Measurements from ENCODE around the gene ANKDD1A.

Gene ANKDD1A

GRCh38 chr15:64925335-64926330, 13.9 kb downstream of the ANKDD1A start:
- DNase-seq (ENCODE audit: low read depth, low spot score): no peak
- H3K36me3 ChIP-seq (ENCODE audit: insufficient read depth, insufficient read length, low read length): no peaks in the 10 kb centered on the region
- TF ChIP-seq SUZ12 (IDR thresholded peaks at IDR 0.05; ENCODE audit: extremely low read depth, insufficient read depth, insufficient read length): no peak
- TF ChIP-seq YY1 (IDR thresholded peaks at IDR 0.05; ENCODE audit: insufficient read depth, insufficient read length): no peak
- no peak for TF ChIP-seq ZNF274 (IDR thresholded peaks at IDR 0.05; ENCODE audit: low read depth, low read length)
- peaks cover 1% of the 10 kb centered on the region for H3K4me1 ChIP-seq (ENCODE audit: insufficient read depth, insufficient read length)
- H3K9me3 ChIP-seq (ENCODE audit: insufficient read depth, low read length): peaks cover 13% of the 10 kb centered on the region
- no peak overlapping the region for H3K9ac ChIP-seq (ENCODE audit: insufficient read length, low read depth)
- H3K4me3 ChIP-seq (ENCODE audit: insufficient read length, low read depth): no peak overlapping the region
- no peaks in the 10 kb centered on the region for H3K27me3 ChIP-seq (ENCODE audit: insufficient read depth, insufficient read length)

GRCh38 chr15:64926661-64927060, 15.0 kb downstream of the ANKDD1A start:
- no peaks in the 10 kb centered on the region for H3K27me3 ChIP-seq (ENCODE audit: insufficient read depth, insufficient read length)
- no peaks in the 10 kb centered on the region for H3K36me3 ChIP-seq (ENCODE audit: insufficient read depth, insufficient read length, low read length)
- DNase-seq (ENCODE audit: low read depth, low spot score): no peak
- peaks cover 10% of the 10 kb centered on the region for H3K4me1 ChIP-seq (ENCODE audit: insufficient read depth, insufficient read length)
- H3K9me3 ChIP-seq (ENCODE audit: insufficient read depth, low read length): peaks cover 13% of the 10 kb centered on the region
- H3K4me3 ChIP-seq (ENCODE audit: insufficient read length, low read depth): no peak overlapping the region
- TF ChIP-seq ZNF274 (IDR thresholded peaks at IDR 0.05; ENCODE audit: low read depth, low read length) (no peak), YY1 (IDR thresholded peaks at IDR 0.05; ENCODE audit: insufficient read depth, insufficient read length) (no peak), SUZ12 (IDR thresholded peaks at IDR 0.05; ENCODE audit: extremely low read depth, insufficient read depth, insufficient read length) (no peak)
- no peak overlapping the region for H3K9ac ChIP-seq (ENCODE audit: insufficient read length, low read depth)

GRCh38 chr15:64928626-64929220, 17.0 kb downstream of the ANKDD1A start:
- no peak for DNase-seq (ENCODE audit: low read depth, low spot score)
- peaks cover 10% of the 10 kb centered on the region for H3K4me1 ChIP-seq (ENCODE audit: insufficient read depth, insufficient read length)
- no peaks in the 10 kb centered on the region for H3K36me3 ChIP-seq (ENCODE audit: insufficient read depth, insufficient read length, low read length)
- peak overlapping the region; percentile 8 for H3K9ac ChIP-seq (ENCODE audit: insufficient read length, low read depth)
- no peak overlapping the region for H3K4me3 ChIP-seq (ENCODE audit: insufficient read length, low read depth)
- TF ChIP-seq ZNF274 (IDR thresholded peaks at IDR 0.05; ENCODE audit: low read depth, low read length) (no peak), YY1 (IDR thresholded peaks at IDR 0.05; ENCODE audit: insufficient read depth, insufficient read length) (no peak)
- peaks cover 4% of the 10 kb centered on the region; the same call in 1 of the 2 replicates for H3K9me3 ChIP-seq (ENCODE audit: insufficient read depth, low read length)
- H3K27me3 ChIP-seq (ENCODE audit: insufficient read depth, insufficient read length): no peaks in the 10 kb centered on the region

GRCh38 chr15:64930019-64930652, 18.4 kb downstream of the ANKDD1A start:
- TF ChIP-seq SUZ12 (IDR thresholded peaks at IDR 0.05; ENCODE audit: extremely low read depth, insufficient read depth, insufficient read length): no peak
- no peak for TF ChIP-seq YY1 (IDR thresholded peaks at IDR 0.05; ENCODE audit: insufficient read depth, insufficient read length)
- no peak for TF ChIP-seq ZNF274 (IDR thresholded peaks at IDR 0.05; ENCODE audit: low read depth, low read length)
- Histone ChIP-seq H3K36me3 (ENCODE audit: insufficient read depth, insufficient read length, low read length) (no peaks in the 10 kb centered on the region), H3K9ac (ENCODE audit: insufficient read length, low read depth) (no peak overlapping the region), H3K4me1 (ENCODE audit: insufficient read depth, insufficient read length) (peaks cover 10% of the 10 kb centered on the region), H3K9me3 (ENCODE audit: insufficient read depth, low read length) (no peaks in the 10 kb centered on the region), H3K4me3 (ENCODE audit: insufficient read length, low read depth) (no peak overlapping the region), H3K27me3 (ENCODE audit: insufficient read depth, insufficient read length) (no peaks in the 10 kb centered on the region)
- DNase-seq (ENCODE audit: low read depth, low spot score): no peak

GRCh38 chr15:64930778-64931371, 19.2 kb downstream of the ANKDD1A start:
- Histone ChIP-seq H3K9me3 (ENCODE audit: insufficient read depth, low read length) (no peaks in the 10 kb centered on the region), H3K9ac (ENCODE audit: insufficient read length, low read depth) (peak overlapping the region; percentile 25), H3K4me1 (ENCODE audit: insufficient read depth, insufficient read length) (peaks cover 10% of the 10 kb centered on the region), H3K4me3 (ENCODE audit: insufficient read length, low read depth) (no peak overlapping the region), H3K36me3 (ENCODE audit: insufficient read depth, insufficient read length, low read length) (no peaks in the 10 kb centered on the region), H3K27me3 (ENCODE audit: insufficient read depth, insufficient read length) (no peaks in the 10 kb centered on the region)
- DNase-seq (ENCODE audit: low read depth, low spot score): no peak
- no peak for TF ChIP-seq YY1 (IDR thresholded peaks at IDR 0.05; ENCODE audit: insufficient read depth, insufficient read length)
- no peak for TF ChIP-seq ZNF274 (IDR thresholded peaks at IDR 0.05; ENCODE audit: low read depth, low read length)
- no peak for TF ChIP-seq SUZ12 (IDR thresholded peaks at IDR 0.05; ENCODE audit: extremely low read depth, insufficient read depth, insufficient read length)

- no peak for TF ChIP-seq SUZ12 (IDR thresholded peaks at IDR 0.05; ENCODE audit: extremely low read depth, insufficient read depth, insufficient read length)
- TF ChIP-seq YY1 (IDR thresholded peaks at IDR 0.05; ENCODE audit: insufficient read depth, insufficient read length): no peak
- TF ChIP-seq ZNF274 (IDR thresholded peaks at IDR 0.05; ENCODE audit: low read depth, low read length): no peak
- no peak overlapping the region for H3K9ac ChIP-seq (ENCODE audit: insufficient read length, low read depth)
- no peaks in the 10 kb centered on the region for H3K9me3 ChIP-seq (ENCODE audit: insufficient read depth, low read length)
- H3K4me1 ChIP-seq (ENCODE audit: insufficient read depth, insufficient read length): peaks cover 10% of the 10 kb centered on the region
- H3K27me3 ChIP-seq (ENCODE audit: insufficient read depth, insufficient read length): no peaks in the 10 kb centered on the region
- no peak for DNase-seq (ENCODE audit: low read depth, low spot score)
- H3K4me3 ChIP-seq (ENCODE audit: insufficient read length, low read depth): no peak overlapping the region
- H3K36me3 ChIP-seq (ENCODE audit: insufficient read depth, insufficient read length, low read length): no peaks in the 10 kb centered on the region
Measured at GRCh38 chr15:64931381-64931780, 19.7 kb downstream of the ANKDD1A start.

Measured in NT2/D1 (cell line).